Fibroblast of mammary gland (primary cell): ENCODE data around the gene PLEKHA6.
A peak's percentile ranks its signal among the peaks of the same experiment; 100 is the strongest.

Experiments
- DNase-seq: peaks from one replicate; pipeline ENCODE4 v3.0.0-alpha.2; 2010; ENCODE audit warnings: low read depth
- H3K4me3 ChIP-seq: 2 replicates; pipeline ENCODE4 v1.5.1; 2011; ENCODE audit warnings: low read depth, mild to moderate bottlenecking, low read length, moderate library complexity; ENCODE audit not compliant: control insufficient read depth
- CTCF ChIP-seq: conservative IDR thresholded peaks from 2 replicates; pipeline ENCODE4 v1.5.1; 2011; ENCODE audit warnings: low read depth, low read length, inconsistent platforms; ENCODE audit not compliant: control insufficient read depth, insufficient read depth

Gene PLEKHA6

GRCh38 chr1:204396015-204396583 is 36.4 kb upstream of the PLEKHA6 start:
- TF ChIP-seq CTCF: no peak
- DNase-seq: no peak
- H3K4me3 ChIP-seq: no peak overlapping the region

GRCh38 chr1:204391629-204392028 is 31.9 kb upstream of the PLEKHA6 start:
- no peak overlapping the region for H3K4me3 ChIP-seq
- DNase-seq: no peak
- TF ChIP-seq CTCF: no peak

- no peak for TF ChIP-seq CTCF
- no peak for DNase-seq
- H3K4me3 ChIP-seq: no peak overlapping the region
These were observed 31.2 kb upstream of the PLEKHA6 start for GRCh38 chr1:204390751-204391466.

GRCh38 chr1:204385727-204386126 is 26.0 kb upstream of the PLEKHA6 start:
- no peak for DNase-seq

GRCh38 chr1:204384636-204385352 is 25.1 kb upstream of the PLEKHA6 start:
- no peak for TF ChIP-seq CTCF
- peak; percentile 48 for DNase-seq

More at GRCh38 chr1:204385727-204386126, 26.0 kb upstream of the PLEKHA6 start:
- no peak overlapping the region for H3K4me3 ChIP-seq
- TF ChIP-seq CTCF: no peak

GRCh38 chr1:204383163-204383904 is 23.6 kb upstream of the PLEKHA6 start:
- no peak for DNase-seq
- no peak overlapping the region for H3K4me3 ChIP-seq
- no peak for TF ChIP-seq CTCF

More at GRCh38 chr1:204384636-204385352, 25.1 kb upstream of the PLEKHA6 start:
- no peak overlapping the region for H3K4me3 ChIP-seq
